GM18870 (cell line): Measurements from ENCODE around the gene RAPGEF1.
"Not testable (repeated sequence)": the region's sequence is repeated elsewhere in the genome, so short reads cannot be mapped to it uniquely, and the experiment has no call there.

Experiments
- ATAC-seq: cut with Tn5 transposase; IDR thresholded peaks from one replicate; pipeline ENCODE4 v1.9.1; 2021; ENCODE audit warnings: moderate library complexity; ENCODE audit not compliant: unreplicated experiment

Gene RAPGEF1

GRCh38 chr9:131575946-131576853, 163.7 kb downstream of the RAPGEF1 start:
- ATAC-seq = no peak

- no peak for ATAC-seq
Observed at GRCh38 chr9:131574730-131575640, 164.9 kb downstream of the RAPGEF1 start.

- no peak for ATAC-seq
Observed at GRCh38 chr9:131567910-131568309, 172.0 kb downstream of the RAPGEF1 start.

GRCh38 chr9:131566158-131566557, 173.7 kb downstream of the RAPGEF1 start:
- no peak for ATAC-seq

- no peak for ATAC-seq
Observed at GRCh38 chr9:131565369-131565768, 174.5 kb downstream of the RAPGEF1 start.

GRCh38 chr9:131562032-131562959, 177.6 kb downstream of the RAPGEF1 start:
- ATAC-seq = no peak

GRCh38 chr9:131559421-131560000, 180.4 kb downstream of the RAPGEF1 start:
- ATAC-seq = no peak

- no peak for ATAC-seq
Observed at GRCh38 chr9:131557855-131558548, 181.9 kb downstream of the RAPGEF1 start.

GRCh38 chr9:131555841-131556673, 183.8 kb downstream of the RAPGEF1 start:
- ATAC-seq = no peak

- ATAC-seq = no peak
Observed at GRCh38 chr9:131554843-131555351, 185.0 kb downstream of the RAPGEF1 start.

GRCh38 chr9:131554087-131554842, 185.6 kb downstream of the RAPGEF1 start:
- ATAC-seq = no peak

- ATAC-seq = no peak
Observed at GRCh38 chr9:131552030-131552429, 187.8 kb downstream of the RAPGEF1 start.

- not testable (repeated sequence) for ATAC-seq
Observed at GRCh38 chr9:131550465-131550864, 189.4 kb downstream of the RAPGEF1 start.

- ATAC-seq = not testable (repeated sequence)
Observed at GRCh38 chr9:131549186-131549585, 190.7 kb downstream of the RAPGEF1 start.

- ATAC-seq = no peak
Observed at GRCh38 chr9:131546336-131547084, 193.4 kb downstream of the RAPGEF1 start.

GRCh38 chr9:131545786-131546335, 194.0 kb downstream of the RAPGEF1 start:
- ATAC-seq = no peak
